Transverse colon (tissue), 4 donors: Measurements from ENCODE around the gene RAP1GAP2. TPM values are rescaled to one million over a fixed set of nuclear protein-coding genes. Genes with fewer than 3 reads are reported as not detected.

Source experiments
- DNase-seq: peaks from one replicate; pipeline ENCODE4 v3.0.0-alpha.2; 2019
- H3K27ac ChIP-seq, 4 donors: fragments of 200-600 bp; sonication (generic); 2 replicates each; pipeline ENCODE4 v1.5.1; 2016 to 2018; ENCODE audit warnings: inconsistent platforms in 4 of 4
- H3K27me3 ChIP-seq: fragments of 200-600 bp; sonication (generic); 2 replicates; pipeline ENCODE4 v1.5.1; 2017; ENCODE audit warnings: inconsistent platforms
- H3K36me3 ChIP-seq, 4 donors: fragments of 200-600 bp; sonication (generic); 2 replicates each; pipeline ENCODE4 v1.5.1; 2017 to 2019; ENCODE audit warnings: inconsistent platforms in 4 of 4
- H3K4me1 ChIP-seq, 4 donors: fragments of 200-600 bp; sonication (generic); 2 replicates each; pipeline ENCODE4 v1.5.1; 2017 to 2020; ENCODE audit warnings: inconsistent platforms in 4 of 4
- H3K4me3 ChIP-seq, 4 donors: fragments of 200-600 bp; sonication (generic); 1 replicate in 1 of 4; 2 replicates in 3 of 4; pipeline versions ENCODE4 v1.5.1 to v1.6.1; 2017 to 2019; ENCODE audit warnings: inconsistent platforms in 4 of 4
- H3K9me3 ChIP-seq, 2 donors: fragments of 200-600 bp; sonication (generic); 2 replicates each; pipeline ENCODE4 v1.5.1; 2017 to 2019; ENCODE audit warnings: inconsistent platforms in 2 of 2
- CTCF ChIP-seq, 5 experiments: fragments of 200-600 bp in 3 of 5; fragments of 450-650 bp in 2 of 5; sonication (generic) in 3 of 5; IDR thresholded peaks; 1 replicate in 2 of 5; 2 replicates in 3 of 5; pipeline ENCODE4 v1.5.1; 2016 to 2017; ENCODE audit warnings: antibody characterized with exemption in 5 of 5, inconsistent platforms in 3 of 5, mild to moderate bottlenecking in 2 of 5, moderate library complexity in 1 of 5
- EP300 ChIP-seq: sonication (generic); formaldehyde crosslinking; IDR thresholded peaks from one replicate; pipeline ENCODE4 v1.6.1; 2017; ENCODE audit warnings: antibody characterized with exemption, low read depth
- POLR2A ChIP-seq: fragments of 450-650 bp; IDR thresholded peaks from one replicate; pipeline ENCODE4 v1.6.1; 2016; ENCODE audit warnings: antibody characterized with exemption, mild to moderate bottlenecking, moderate library complexity
- POLR2AphosphoS5 ChIP-seq, 3 donors: sonication (generic); formaldehyde crosslinking; IDR thresholded peaks; one replicate each; pipeline ENCODE4 v1.6.1; 2016; ENCODE audit warnings: antibody characterized with exemption in 3 of 3
- WGBS, 2 donors: methylation state at CpG; one replicate each; pipeline ENCODE4 v1.1.5; 2018; ENCODE audit warnings: low coverage in 1 of 2; 5-methylcytosine and 5-hydroxymethylcytosine counted together
- in situ Hi-C, 4 donors: fragments of 200-750 bp; cut with MboI; loops; one replicate each; pipeline versions ENCODE4 v1.15.0 to v1.15.1; 2017; ENCODE audit warnings: low sequenced_read_pairs in 3 of 4, low pct_ligation_motif_present in 1 of 4, low pct_unique_long_range_greater_than_20kb in 1 of 4
- intact Hi-C: fragments of 100-400 bp; cut with DNase I; formaldehyde crosslinking; loops from one replicate; pipeline ENCODE4 v1.15.1; 2023; ENCODE audit warnings: low total_unique reads
- total RNA-seq, 4 donors: library from RNA; depleted of rRNA; stranded (reverse); fragments of >200 nt; gene quantifications; one replicate each; pipeline ENCODE4 v1.1.0, GENCODE V29; 2016

The RAP1GAP2 gene
- total RNA-seq, 4 donors from 2014 or later, result 23.0 to 39.6 (median 33.9) TPM

GRCh38 chr17:2830678-2831077 lies 34.4 kb downstream of the RAP1GAP2 start:
- Histone ChIP-seq H3K27ac (no peak overlapping the region), H3K9me3 (no peaks in the 10 kb centered on the region), H3K27me3 (no peaks in the 10 kb centered on the region), H3K4me3 (no peak overlapping the region), H3K4me1 (peaks cover 0 to 3% (median 0%) of the 10 kb centered on the region in 4 donors), H3K36me3 (no peaks in the 10 kb centered on the region)
- in situ Hi-C loops, result loop anchor here in 2 of 4 donors (25.0 kb wide), 1 partner anchor 182 kb away; no protein-coding TSS in a partner anchor
- WGBS, 2 donors, result 42 to 76% methylated on average over 2 of the region's 2 CpGs
- intact Hi-C loops, result no loop called here
- DNase-seq, result no peak
- no peak for TF ChIP-seq POLR2A
- no peak for TF ChIP-seq CTCF (IDR thresholded peaks at IDR 0.05)
- TF ChIP-seq EP300, result no peak
- TF ChIP-seq POLR2AphosphoS5 (IDR thresholded peaks at IDR 0.05), result no peak

- no peak overlapping the region for H3K27ac ChIP-seq
- no peaks in the 10 kb centered on the region for H3K36me3 ChIP-seq
- intact Hi-C loops (no loop called here), in situ Hi-C loops (loop anchor here in 2 of 4 donors (25.0 kb wide), 1 partner anchor 177 kb away; no protein-coding TSS in a partner anchor)
- no peak overlapping the region for H3K4me3 ChIP-seq
- TF ChIP-seq EP300, result no peak
- no peak for TF ChIP-seq POLR2AphosphoS5 (IDR thresholded peaks at IDR 0.05)
- TF ChIP-seq POLR2A, result no peak
- TF ChIP-seq CTCF (IDR thresholded peaks at IDR 0.05), result no peak
- H3K9me3 ChIP-seq, result no peaks in the 10 kb centered on the region
- H3K4me1 ChIP-seq, result no peaks in the 10 kb centered on the region
- no peak for DNase-seq
- no peaks in the 10 kb centered on the region for H3K27me3 ChIP-seq
- WGBS, 2 donors, result 59 to 83% methylated on average over 2 to 8 of the region's 8 CpGs
Measured at GRCh38 chr17:2835780-2836179, 39.5 kb downstream of the RAP1GAP2 start.

GRCh38 chr17:2837147-2837561 lies 40.9 kb downstream of the RAP1GAP2 start:
- DNase-seq, result no peak
- no peaks in the 10 kb centered on the region for H3K27me3 ChIP-seq
- in situ Hi-C loops, result loop anchor here in 2 of 4 donors (25.0 kb wide), 1 partner anchor 175 kb away; no protein-coding TSS in a partner anchor
- H3K4me1 ChIP-seq, result no peaks in the 10 kb centered on the region
- H3K27ac ChIP-seq, result no peak overlapping the region
- 60 to 69% methylated on average over 3 to 10 of the region's 10 CpGs for WGBS, 2 donors
- no peaks in the 10 kb centered on the region for H3K36me3 ChIP-seq
- TF ChIP-seq POLR2A, result no peak
- TF ChIP-seq POLR2AphosphoS5 (IDR thresholded peaks at IDR 0.05), result no peak
- no peak for TF ChIP-seq CTCF (IDR thresholded peaks at IDR 0.05)
- TF ChIP-seq EP300, result no peak
- H3K9me3 ChIP-seq, result no peaks in the 10 kb centered on the region
- no peak overlapping the region for H3K4me3 ChIP-seq
- intact Hi-C loops, result no loop called here

GRCh38 chr17:2841606-2842005 lies 45.4 kb downstream of the RAP1GAP2 start:
- Histone ChIP-seq H3K27me3 (no peaks in the 10 kb centered on the region), H3K9me3 (no peaks in the 10 kb centered on the region), H3K27ac (no peak overlapping the region), H3K36me3 (no peaks in the 10 kb centered on the region), H3K4me1 (peaks cover 0 to 11% (median 3%) of the 10 kb centered on the region in 4 donors), H3K4me3 (no peak overlapping the region)
- TF ChIP-seq EP300 (no peak), CTCF (IDR thresholded peaks at IDR 0.05) (no peak), POLR2AphosphoS5 (IDR thresholded peaks at IDR 0.05) (no peak), POLR2A (no peak)
- in situ Hi-C loops, result loop anchor here in 2 of 4 donors (25.0 kb wide), 1 partner anchor 171 kb away; no protein-coding TSS in a partner anchor
- 78 to 100% methylated on average over 1 to 4 of the region's 5 CpGs for WGBS, 2 donors
- DNase-seq, result no peak
- intact Hi-C loops, result no loop called here
